HAP-1 (cell line): ENCODE measurements around the gene VWC2L.

Source experiments
- DNase-seq, 2 experiments: peaks; one replicate each; pipeline ENCODE4 v3.0.0-alpha.2; 2016 to 2020; ENCODE audit warnings: low spot score in 2 of 2
- H3K27me3 ChIP-seq: fragments of 250-450 bp; sonication (Bioruptor Pico); 2 replicates; pipeline ENCODE4 v1.5.1; 2020; ENCODE audit warnings: low read depth, mild to moderate bottlenecking, moderate library complexity
- H3K36me3 ChIP-seq: fragments of 250-450 bp; sonication (Bioruptor Pico); replicated peaks from 2 replicates; pipeline ENCODE4 v1.5.1; 2020; ENCODE audit warnings: mild to moderate bottlenecking
- H3K4me1 ChIP-seq: fragments of 250-450 bp; sonication (Bioruptor Pico); 2 replicates; pipeline ENCODE4 v1.5.1; 2020; ENCODE audit warnings: mild to moderate bottlenecking
- H3K4me3 ChIP-seq: fragments of 250-450 bp; sonication (Bioruptor Pico); 2 replicates; pipeline ENCODE4 v1.5.1; 2020; ENCODE audit warnings: mild to moderate bottlenecking, moderate library complexity
- H3K9me3 ChIP-seq: fragments of 250-450 bp; sonication (Bioruptor Pico); 2 replicates; pipeline ENCODE4 v1.5.1; 2020; ENCODE audit warnings: mild to moderate bottlenecking, moderate library complexity
- in situ Hi-C: fragments of 300-500 bp; cut with MboI; formaldehyde crosslinking; loops from 3 replicates; pipeline ENCODE4 v1.14.3; 2020; ENCODE audit warnings: low sequenced_read_pairs, inconsistent platforms, mixed read lengths

Gene VWC2L

DNA sequence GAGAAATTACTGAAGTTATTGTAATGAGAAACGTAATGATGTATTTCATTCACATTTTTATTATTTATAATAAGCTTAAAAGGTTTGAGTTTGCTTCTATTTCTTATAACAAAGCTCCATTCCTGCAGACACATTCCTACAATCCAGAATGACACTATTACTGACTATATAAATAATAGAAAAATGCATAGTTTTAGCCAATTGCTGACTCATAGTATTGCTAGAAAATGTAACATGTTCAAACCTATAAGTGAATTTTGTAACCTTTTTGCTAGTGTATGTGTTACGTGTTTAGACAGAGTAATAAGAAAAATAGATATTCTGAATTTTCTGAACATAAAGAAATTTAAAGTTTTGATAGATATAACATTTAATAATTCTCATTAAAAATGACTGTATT, 9.3 kb upstream of the VWC2L start:
- no peaks in the 10 kb centered on the region for H3K9me3 ChIP-seq
- in situ Hi-C loops: no loop called here
- DNase-seq: no peak

DNA sequence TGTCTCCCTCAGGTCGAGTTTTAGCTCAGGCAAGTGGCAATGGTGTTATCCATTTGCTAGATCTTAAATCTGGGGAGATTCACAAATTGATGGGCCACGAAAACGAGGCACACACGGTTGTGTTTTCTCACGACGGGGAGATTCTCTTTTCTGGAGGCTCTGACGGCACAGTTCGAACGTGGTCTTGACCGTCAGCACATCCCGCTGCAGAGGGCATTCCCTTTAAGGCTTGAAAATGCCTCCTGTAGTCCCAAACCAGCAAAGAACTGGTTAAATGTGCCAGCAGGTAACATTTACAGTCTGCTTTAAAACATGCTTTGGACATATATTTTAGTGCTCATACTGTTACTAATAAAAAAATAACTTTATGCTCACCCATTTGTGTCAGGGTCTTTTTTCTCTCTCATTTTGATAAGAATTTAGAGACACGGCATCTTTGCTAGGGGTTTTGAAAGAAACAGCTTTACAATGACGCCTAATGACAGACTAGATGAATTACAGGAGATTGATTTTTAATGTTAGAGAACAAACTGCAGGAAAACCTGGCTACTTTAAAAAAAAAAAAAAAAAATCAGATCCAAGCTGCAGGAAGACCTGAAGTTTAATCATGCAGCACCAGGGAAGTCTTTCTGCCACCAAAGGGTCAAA, 602 bp upstream of the VWC2L start:
- no peak overlapping the region for H3K4me3 ChIP-seq
- peak in 1 of 2 experiments; percentile 6 for DNase-seq
- no peaks in the 10 kb centered on the region for H3K9me3 ChIP-seq
- H3K27me3 ChIP-seq: no peaks in the 10 kb centered on the region
- in situ Hi-C loops: no loop called here
- H3K36me3 ChIP-seq: no peaks in the 10 kb centered on the region
- H3K4me1 ChIP-seq: no peaks in the 10 kb centered on the region

More for the DNA sequence above, 9.3 kb upstream of the VWC2L start:
- Histone ChIP-seq H3K4me3 (no peak overlapping the region), H3K27me3 (no peaks in the 10 kb centered on the region), H3K36me3 (no peaks in the 10 kb centered on the region), H3K4me1 (no peaks in the 10 kb centered on the region)

DNA sequence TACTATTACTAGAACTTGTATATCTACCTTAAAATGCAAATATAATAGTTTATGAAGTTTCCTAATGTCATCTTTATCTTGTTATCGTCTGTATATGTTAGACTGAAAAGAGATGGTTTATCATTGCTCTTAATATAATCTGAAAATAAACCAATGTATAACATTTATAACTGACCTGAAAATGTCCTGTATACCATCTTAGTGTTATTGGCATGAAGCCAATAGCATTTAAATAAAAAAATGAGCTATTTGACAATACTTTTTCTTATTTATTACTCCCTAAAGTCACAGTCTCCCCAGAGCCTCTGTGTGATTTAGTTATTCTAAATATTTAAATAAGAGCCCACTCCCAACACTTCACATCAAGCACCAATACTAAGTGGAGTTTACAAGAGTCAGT, 1.8 kb downstream of the VWC2L start:
- in situ Hi-C loops: no loop called here
- H3K4me3 ChIP-seq: no peak overlapping the region
- no peak for DNase-seq
- no peaks in the 10 kb centered on the region for H3K27me3 ChIP-seq
- no peaks in the 10 kb centered on the region for H3K4me1 ChIP-seq
- H3K9me3 ChIP-seq: no peaks in the 10 kb centered on the region
- H3K36me3 ChIP-seq: no peaks in the 10 kb centered on the region

DNA sequence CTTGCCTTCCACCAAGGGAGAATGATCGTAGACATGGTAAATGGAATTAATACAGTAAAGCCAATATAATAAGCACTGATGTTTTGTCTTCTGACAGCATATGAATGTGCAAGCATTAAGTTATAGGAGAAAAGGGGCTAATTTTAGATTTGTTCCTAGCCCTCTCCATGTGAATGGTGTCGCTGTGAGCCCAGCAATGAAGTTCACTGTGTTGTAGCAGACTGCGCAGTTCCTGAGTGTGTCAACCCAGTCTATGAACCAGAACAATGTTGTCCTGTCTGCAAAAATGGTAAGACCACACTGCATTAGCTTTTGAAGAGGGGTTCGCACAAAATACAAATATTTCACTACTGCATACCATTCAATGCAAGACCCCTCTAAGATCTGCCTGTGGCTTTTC, 25.6 kb downstream of the VWC2L start:
- in situ Hi-C loops: no loop called here
- H3K27me3 ChIP-seq: no peaks in the 10 kb centered on the region
- no peak for DNase-seq

DNA sequence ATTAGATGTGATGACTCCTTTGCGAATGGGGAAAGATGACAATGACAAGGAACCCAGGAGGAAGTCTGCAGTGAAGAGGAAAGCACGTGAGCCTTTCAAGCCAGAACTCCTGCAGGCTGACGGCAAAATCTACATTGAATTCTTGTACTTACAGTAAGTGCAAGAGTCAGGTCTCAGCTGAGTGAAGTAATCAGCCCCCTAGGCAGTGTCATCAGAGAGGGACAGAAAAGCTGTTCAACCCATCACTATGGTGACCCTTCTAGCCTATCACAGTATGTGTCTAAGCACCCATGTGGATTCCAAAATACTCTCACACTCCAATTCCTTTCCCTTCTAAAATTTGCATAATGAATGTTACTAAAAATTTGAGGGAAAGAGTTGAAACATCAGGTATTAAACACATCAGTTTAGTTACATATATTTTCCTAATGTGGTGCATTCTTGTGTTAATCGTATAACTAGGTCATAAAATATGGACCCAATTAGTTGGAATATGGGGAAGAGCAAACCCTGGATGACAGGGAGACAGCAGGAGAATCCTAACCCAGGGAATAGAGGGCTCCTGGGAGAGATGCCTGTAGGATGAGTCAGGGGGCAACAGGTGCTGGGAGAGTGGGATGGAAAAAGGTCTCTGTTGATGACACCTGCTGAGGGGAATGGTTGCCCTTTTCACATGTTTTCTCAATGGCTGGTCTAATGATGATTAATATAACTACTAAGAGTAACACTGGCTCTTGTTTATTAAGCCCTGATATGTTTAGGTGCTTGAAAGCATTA, 39.5 kb downstream of the VWC2L start:
- H3K36me3 ChIP-seq: no peaks in the 10 kb centered on the region
- H3K4me3 ChIP-seq: no peak overlapping the region
- H3K4me1 ChIP-seq: no peaks in the 10 kb centered on the region
- no peaks in the 10 kb centered on the region for H3K9me3 ChIP-seq
- in situ Hi-C loops: no loop called here
- no peaks in the 10 kb centered on the region for H3K27me3 ChIP-seq
- no peak for DNase-seq

More for the DNA sequence above, 25.6 kb downstream of the VWC2L start:
- H3K9me3 ChIP-seq: no peaks in the 10 kb centered on the region
- no peaks in the 10 kb centered on the region for H3K4me1 ChIP-seq
- no peaks in the 10 kb centered on the region for H3K36me3 ChIP-seq
- H3K4me3 ChIP-seq: no peak overlapping the region

DNA sequence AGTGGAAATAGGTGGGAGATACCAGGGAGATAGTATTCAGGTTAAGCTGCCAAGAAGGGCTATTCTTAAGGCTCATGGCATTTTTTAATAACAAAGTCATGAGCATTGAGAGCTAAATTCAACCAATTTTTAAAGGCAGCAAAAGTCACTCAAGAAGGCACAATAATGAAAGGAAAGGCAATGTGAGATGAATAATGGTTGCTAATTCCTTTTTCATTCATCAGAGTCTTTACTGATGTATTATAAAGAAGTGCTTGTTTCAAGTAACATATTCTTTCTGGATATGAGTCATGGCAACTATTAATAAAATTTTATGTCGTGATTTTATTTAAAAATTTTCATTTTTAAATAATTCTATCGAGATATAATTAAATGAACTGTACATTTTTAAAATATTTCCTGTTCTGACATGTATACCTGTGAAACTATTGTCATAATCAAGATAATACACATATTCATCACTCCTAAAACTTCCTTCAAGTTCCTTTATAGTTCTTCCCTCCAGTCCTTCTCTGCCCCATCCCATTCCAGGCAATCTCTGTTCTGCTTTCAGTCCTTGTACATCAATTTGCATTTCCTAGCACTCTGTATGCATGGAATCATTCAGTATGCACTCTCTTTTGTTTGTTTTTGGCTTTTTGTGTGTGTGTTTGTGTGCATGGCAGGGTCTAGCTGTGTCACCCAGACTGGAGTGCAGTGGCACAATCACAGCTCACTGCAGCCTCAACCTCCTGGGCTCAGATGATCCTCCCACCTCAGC, 40.8 kb downstream of the VWC2L start:
- H3K27me3 ChIP-seq: no peaks in the 10 kb centered on the region
- H3K4me3 ChIP-seq: no peak overlapping the region
- H3K9me3 ChIP-seq: no peaks in the 10 kb centered on the region
- in situ Hi-C loops: no loop called here
- H3K4me1 ChIP-seq: no peaks in the 10 kb centered on the region
- H3K36me3 ChIP-seq: no peaks in the 10 kb centered on the region
- DNase-seq: no peak

DNA sequence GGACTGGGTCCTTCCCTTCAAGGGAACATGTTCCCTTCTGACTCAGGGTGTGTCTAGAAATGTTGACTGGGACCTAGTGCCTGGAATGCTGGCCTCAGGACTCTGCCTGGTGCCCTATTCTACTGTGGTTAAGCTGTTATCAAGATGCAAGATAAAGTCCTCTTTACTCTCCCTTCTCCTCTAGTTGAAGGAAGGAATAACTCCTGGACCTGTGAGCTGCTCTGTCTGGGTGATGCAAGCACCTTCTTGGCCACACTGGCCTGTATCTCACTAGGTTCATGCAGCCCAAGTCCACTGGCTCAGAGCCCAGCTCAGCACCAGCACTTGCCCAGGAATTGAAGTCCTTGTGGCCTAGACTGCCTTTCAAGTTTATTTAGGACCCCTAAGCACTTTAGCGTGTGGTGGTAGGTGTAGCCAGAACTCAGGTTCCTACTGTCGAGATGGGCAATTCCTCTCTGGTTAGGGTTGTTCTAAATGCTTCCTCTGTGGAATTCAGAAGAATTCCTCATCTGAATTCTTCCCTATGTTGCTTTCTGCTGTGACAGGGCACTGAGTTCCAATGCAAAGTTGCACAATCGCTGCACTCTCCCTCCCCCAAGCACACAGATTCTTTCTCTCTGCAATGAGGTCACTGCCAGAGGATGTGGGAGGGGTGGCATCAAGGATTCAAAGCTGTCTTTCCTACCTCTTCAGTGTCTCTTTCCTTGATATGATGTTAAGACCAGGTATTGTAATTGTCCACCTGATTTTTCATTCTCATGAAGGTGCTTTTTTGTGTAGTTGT, 54.7 kb downstream of the VWC2L start:
- DNase-seq: no peak
- no peaks in the 10 kb centered on the region for H3K27me3 ChIP-seq
- in situ Hi-C loops: no loop called here
- H3K36me3 ChIP-seq: no peaks in the 10 kb centered on the region
- H3K4me3 ChIP-seq: no peak overlapping the region
- H3K9me3 ChIP-seq: no peaks in the 10 kb centered on the region; the same call in 1 of the 2 replicates
- no peaks in the 10 kb centered on the region for H3K4me1 ChIP-seq

DNA sequence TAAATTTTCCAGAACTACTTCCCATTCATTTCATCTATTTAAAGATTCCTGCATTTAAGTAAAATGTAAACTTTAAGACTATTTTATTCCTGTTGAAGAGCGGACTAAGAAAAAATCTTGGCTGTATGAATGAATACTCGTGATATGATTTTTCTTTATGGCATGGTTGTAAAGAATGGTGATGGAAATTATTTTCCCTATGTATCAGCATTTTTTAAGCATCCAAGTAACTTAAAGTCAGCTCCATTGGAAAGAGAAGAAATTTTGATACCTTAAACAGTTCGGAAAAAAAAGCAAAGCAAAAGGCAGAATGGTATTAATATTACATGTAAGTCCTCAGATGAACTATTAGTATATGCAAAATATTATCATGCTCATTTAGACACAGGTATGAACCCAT, 58.9 kb downstream of the VWC2L start:
- H3K9me3 ChIP-seq: no peaks in the 10 kb centered on the region
- H3K36me3 ChIP-seq: no peaks in the 10 kb centered on the region
- no peaks in the 10 kb centered on the region for H3K4me1 ChIP-seq
- H3K27me3 ChIP-seq: no peaks in the 10 kb centered on the region
- no peak overlapping the region for H3K4me3 ChIP-seq
- in situ Hi-C loops: no loop called here
- DNase-seq: no peak

DNA sequence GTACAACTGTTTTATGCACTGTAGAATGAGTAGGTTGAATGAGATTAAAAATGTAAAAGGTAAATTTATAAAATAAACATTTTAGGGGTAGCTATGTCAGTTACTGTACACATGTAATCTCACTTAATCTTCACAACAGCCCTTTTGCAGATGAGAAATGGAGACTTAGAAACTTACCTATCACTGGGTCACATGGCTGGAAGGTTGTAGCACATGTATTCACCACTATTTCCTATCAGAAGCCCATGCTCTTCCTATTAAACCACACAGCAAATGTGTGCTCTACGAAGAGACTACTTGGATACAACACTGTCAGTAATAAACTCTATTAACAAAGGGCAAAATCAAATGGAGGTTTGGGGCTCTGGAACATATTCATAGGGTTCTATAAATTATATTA, 60.5 kb downstream of the VWC2L start:
- in situ Hi-C loops: no loop called here
- Histone ChIP-seq H3K9me3 (no peaks in the 10 kb centered on the region), H3K4me1 (no peaks in the 10 kb centered on the region), H3K36me3 (no peaks in the 10 kb centered on the region), H3K4me3 (no peak overlapping the region), H3K27me3 (no peaks in the 10 kb centered on the region)
- no peak for DNase-seq

DNA sequence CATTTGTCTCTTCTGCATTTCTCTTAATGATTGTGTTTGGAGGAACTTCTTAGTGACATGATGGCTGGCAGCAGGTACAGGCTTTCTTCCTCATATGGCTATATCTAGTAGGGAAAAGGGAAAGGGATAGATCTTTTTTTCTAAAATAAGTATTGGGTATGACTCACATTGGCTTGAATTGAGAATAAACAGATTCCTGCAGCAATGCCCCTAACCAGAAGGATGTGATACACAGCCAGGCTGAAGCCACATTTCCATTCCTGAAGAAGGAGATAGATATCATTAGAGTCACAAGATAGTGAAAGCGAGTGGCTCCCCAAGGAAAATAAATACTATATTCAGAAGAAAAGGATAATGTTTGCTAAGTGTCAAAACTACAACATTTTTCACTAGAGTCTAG, 61.1 kb downstream of the VWC2L start:
- Histone ChIP-seq H3K4me3 (no peak overlapping the region), H3K36me3 (no peaks in the 10 kb centered on the region), H3K27me3 (no peaks in the 10 kb centered on the region), H3K9me3 (no peaks in the 10 kb centered on the region), H3K4me1 (no peaks in the 10 kb centered on the region)
- no peak for DNase-seq
- in situ Hi-C loops: no loop called here

DNA sequence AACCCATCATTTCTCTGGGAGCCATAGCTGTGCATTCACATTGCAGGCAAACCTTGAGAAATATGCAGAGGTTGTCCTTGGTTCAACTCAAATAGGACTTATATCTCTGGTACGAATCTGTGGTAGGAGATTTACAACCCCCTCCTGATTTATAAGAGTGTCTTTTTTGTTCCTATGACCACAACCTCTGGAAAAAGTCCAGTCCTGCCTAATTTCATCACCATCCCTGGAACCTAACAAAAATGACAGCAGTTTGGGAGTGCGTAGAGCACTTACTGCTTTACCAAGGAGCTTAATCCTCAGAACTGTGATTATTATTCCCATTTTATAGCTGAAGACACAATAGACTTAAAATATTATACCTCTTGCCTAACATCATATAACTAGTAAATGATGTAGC, 66.5 kb downstream of the VWC2L start:
- DNase-seq: no peak
- H3K27me3 ChIP-seq: no peaks in the 10 kb centered on the region
- in situ Hi-C loops: no loop called here

DNA sequence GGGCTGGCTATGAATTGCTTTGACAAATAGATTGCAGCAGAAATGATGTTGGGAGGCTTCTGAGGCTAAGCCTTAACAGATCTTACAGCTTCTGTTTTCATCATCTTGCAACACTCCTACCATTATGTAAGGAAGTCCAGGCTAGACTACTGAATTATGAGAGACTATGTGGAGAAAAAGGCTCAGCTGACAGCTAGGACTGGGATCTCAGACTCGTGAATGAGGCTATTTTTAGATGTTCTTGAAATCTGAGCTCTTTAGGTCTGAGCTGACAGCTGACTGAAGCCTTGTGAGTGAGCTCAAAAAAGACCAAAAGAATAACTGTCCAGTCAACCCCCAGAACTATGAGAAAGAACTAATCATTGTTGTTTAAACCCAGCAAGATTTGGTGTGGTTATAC, 70.3 kb downstream of the VWC2L start:
- in situ Hi-C loops: no loop called here
- no peaks in the 10 kb centered on the region for H3K36me3 ChIP-seq
- H3K4me3 ChIP-seq: no peak overlapping the region
- H3K27me3 ChIP-seq: no peaks in the 10 kb centered on the region
- no peak for DNase-seq
- no peaks in the 10 kb centered on the region for H3K9me3 ChIP-seq
- H3K4me1 ChIP-seq: no peaks in the 10 kb centered on the region

More for the DNA sequence above, 66.5 kb downstream of the VWC2L start:
- Histone ChIP-seq H3K36me3 (no peaks in the 10 kb centered on the region), H3K4me3 (no peak overlapping the region), H3K4me1 (no peaks in the 10 kb centered on the region), H3K9me3 (no peaks in the 10 kb centered on the region)

DNA sequence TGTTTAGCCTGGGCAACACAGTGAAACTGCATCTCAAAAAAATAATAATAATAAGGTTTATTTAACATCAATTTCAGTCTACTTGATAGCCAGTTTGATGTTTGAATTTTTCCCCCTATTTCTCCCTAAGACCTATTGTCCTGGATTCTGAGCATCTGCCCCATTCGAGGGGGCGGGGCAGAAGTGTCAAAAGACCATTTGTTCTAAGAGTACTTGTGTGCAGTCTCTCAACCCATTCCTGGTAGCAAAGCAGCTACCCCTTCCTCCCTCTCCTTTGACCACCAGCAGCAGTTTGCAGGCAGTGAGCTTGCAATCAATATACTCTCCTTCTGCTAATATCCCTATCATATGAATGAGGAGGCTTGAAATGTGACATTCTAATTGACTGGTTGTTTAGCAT, 71.9 kb downstream of the VWC2L start:
- in situ Hi-C loops: no loop called here
- no peaks in the 10 kb centered on the region for H3K27me3 ChIP-seq
- DNase-seq: no peak
- H3K9me3 ChIP-seq: no peaks in the 10 kb centered on the region
- H3K4me3 ChIP-seq: no peak overlapping the region
- H3K36me3 ChIP-seq: no peaks in the 10 kb centered on the region
- no peaks in the 10 kb centered on the region for H3K4me1 ChIP-seq
